ENCODE results near the gene SLC7A14.

The SLC7A14 gene

DNA sequence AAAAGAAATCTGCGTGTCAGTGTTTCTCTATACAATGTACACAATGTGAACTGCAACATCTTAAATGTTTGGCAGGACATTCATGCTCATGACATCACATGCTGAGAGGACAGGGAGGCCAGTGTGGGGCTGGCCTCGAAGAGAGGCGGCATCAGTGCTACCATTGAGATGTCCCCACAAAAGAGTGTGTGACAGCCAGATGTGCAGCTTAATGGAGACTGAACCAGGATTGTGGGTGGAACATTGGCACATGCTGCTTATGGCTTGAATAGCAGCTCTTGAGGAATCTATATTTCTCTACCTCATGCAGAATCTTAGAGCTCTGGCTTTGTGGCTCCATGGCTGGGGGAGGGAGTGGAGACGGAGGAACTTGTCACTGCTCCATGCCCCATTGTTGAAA lies 148.7 kb downstream of the SLC7A14 start:
- TF ChIP-seq POLR2AphosphoS5 (IDR thresholded peaks at IDR 0.05; ENCODE audit: borderline replicate concordance, low read depth, low read length) (no peak), EZH2 (IDR thresholded peaks at IDR 0.05) (no peak), FOXP2 (optimal IDR thresholded peaks at IDR 0.05; ENCODE audit: control extremely low read depth, extremely low read length, insufficient read depth) (no peak)
- Histone ChIP-seq H3K9ac (ENCODE audit: insufficient read length) (no peak overlapping the region), H3K4me3 (no peak overlapping the region), H3K36me3 (ENCODE audit: insufficient read depth, low read length) (no peaks in the 10 kb centered on the region), H3K9me3 (ENCODE audit: low read depth, low read length) (no peaks in the 10 kb centered on the region), H3K27ac (no peak overlapping the region)
- no peak for DNase-seq (ENCODE audit: low read depth, low spot score)

- Histone ChIP-seq H3K9me3 (ENCODE audit: low read depth, low read length) (no peaks in the 10 kb centered on the region), H3K36me3 (ENCODE audit: insufficient read depth, low read length) (no peaks in the 10 kb centered on the region), H3K4me3 (no peak overlapping the region), H3K9ac (ENCODE audit: insufficient read length) (no peak overlapping the region), H3K27ac (no peak overlapping the region)
- DNase-seq (ENCODE audit: low read depth, low spot score): no peak
- no peak for TF ChIP-seq FOXP2 (optimal IDR thresholded peaks at IDR 0.05; ENCODE audit: control extremely low read depth, extremely low read length, insufficient read depth)
- TF ChIP-seq EZH2 (IDR thresholded peaks at IDR 0.05): no peak
- no peak for TF ChIP-seq POLR2AphosphoS5 (IDR thresholded peaks at IDR 0.05; ENCODE audit: borderline replicate concordance, low read depth, low read length)
Observed at GRCh38 chr3:170436697-170437096, 149.2 kb downstream of the SLC7A14 start.

DNA sequence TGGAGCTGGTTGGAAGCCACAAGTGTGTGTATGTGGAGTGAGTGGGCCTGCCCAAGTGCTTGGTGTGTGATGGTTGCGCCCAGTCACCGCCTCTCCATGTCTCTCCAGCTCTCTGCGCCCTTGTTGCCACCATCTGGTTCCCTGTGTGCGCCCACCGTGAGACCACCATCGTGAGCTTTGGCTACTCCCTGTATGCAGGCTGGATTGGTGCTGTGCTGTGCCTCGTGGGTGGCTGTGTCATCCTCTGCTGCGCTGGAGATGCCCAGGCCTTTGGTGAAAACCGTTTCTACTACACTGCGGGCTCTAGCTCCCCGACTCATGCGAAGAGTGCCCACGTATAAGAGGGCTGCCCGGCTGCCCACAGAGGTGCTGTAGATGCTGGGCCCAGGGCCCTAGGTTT lies 153.5 kb downstream of the SLC7A14 start:
- no peak overlapping the region for H3K9ac ChIP-seq (ENCODE audit: insufficient read length)
- no peaks in the 10 kb centered on the region for H3K36me3 ChIP-seq (ENCODE audit: insufficient read depth, low read length)
- H3K27ac ChIP-seq: no peak overlapping the region
- H3K4me3 ChIP-seq: no peak overlapping the region
- no peak for DNase-seq (ENCODE audit: low read depth, low spot score)
- TF ChIP-seq EZH2 (IDR thresholded peaks at IDR 0.05): no peak
- no peak for TF ChIP-seq POLR2AphosphoS5 (IDR thresholded peaks at IDR 0.05; ENCODE audit: borderline replicate concordance, low read depth, low read length)
- TF ChIP-seq FOXP2 (optimal IDR thresholded peaks at IDR 0.05; ENCODE audit: control extremely low read depth, extremely low read length, insufficient read depth): no peak
- no peaks in the 10 kb centered on the region for H3K9me3 ChIP-seq (ENCODE audit: low read depth, low read length)

DNA sequence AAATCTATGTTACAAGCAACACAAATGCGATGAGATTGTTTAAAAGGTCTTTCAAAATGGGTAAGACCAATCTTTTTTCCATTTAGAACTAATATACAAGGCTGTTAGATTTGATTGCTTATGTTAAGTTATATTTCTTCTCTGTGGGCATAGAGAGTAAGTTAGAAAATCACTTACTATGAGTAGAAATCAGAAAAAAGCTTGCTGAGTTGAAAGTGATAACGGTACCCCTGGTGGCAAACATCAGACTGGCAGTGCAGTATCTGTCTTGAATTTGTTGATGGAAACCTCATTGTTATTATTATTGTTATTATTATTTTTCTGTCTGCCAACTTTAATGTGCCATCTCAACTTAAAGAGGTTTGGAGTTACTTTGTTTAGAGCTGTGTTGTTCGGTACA lies 154.8 kb downstream of the SLC7A14 start:
- TF ChIP-seq FOXP2 (optimal IDR thresholded peaks at IDR 0.05; ENCODE audit: control extremely low read depth, extremely low read length, insufficient read depth) (no peak), POLR2AphosphoS5 (IDR thresholded peaks at IDR 0.05; ENCODE audit: borderline replicate concordance, low read depth, low read length) (no peak), EZH2 (IDR thresholded peaks at IDR 0.05) (no peak)
- no peaks in the 10 kb centered on the region for H3K36me3 ChIP-seq (ENCODE audit: insufficient read depth, low read length)
- no peak overlapping the region for H3K4me3 ChIP-seq
- DNase-seq (ENCODE audit: low read depth, low spot score): no peak
- no peaks in the 10 kb centered on the region for H3K9me3 ChIP-seq (ENCODE audit: low read depth, low read length)
- no peak overlapping the region for H3K27ac ChIP-seq
- H3K9ac ChIP-seq (ENCODE audit: insufficient read length): no peak overlapping the region

DNA sequence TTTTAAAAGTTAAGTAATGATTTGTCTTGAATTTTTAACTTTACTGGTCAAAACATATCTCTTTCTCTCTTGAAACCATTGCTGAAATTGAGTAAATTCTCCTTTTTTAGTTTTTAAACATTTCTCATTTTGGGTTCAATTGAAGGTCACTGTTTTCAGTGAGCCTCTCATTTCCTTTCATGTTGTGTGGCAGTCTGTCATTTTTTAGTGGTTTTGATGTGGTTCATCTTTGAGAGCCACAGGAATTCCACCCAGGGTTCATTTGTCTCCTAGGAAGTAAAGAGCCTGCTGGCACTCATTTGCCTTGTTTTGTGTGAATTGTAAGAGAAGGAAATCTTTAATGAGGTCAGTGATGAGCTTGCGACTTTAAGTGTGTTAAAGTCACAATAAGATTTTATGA lies 156.8 kb downstream of the SLC7A14 start:
- Histone ChIP-seq H3K9ac (ENCODE audit: insufficient read length) (no peak overlapping the region), H3K36me3 (ENCODE audit: insufficient read depth, low read length) (no peaks in the 10 kb centered on the region), H3K4me3 (no peak overlapping the region), H3K9me3 (ENCODE audit: low read depth, low read length) (no peaks in the 10 kb centered on the region), H3K27ac (no peak overlapping the region)
- DNase-seq (ENCODE audit: low read depth, low spot score): peak; percentile 12
- no peak for TF ChIP-seq FOXP2 (optimal IDR thresholded peaks at IDR 0.05; ENCODE audit: control extremely low read depth, extremely low read length, insufficient read depth)
- TF ChIP-seq POLR2AphosphoS5 (IDR thresholded peaks at IDR 0.05; ENCODE audit: borderline replicate concordance, low read depth, low read length): no peak
- no peak for TF ChIP-seq EZH2 (IDR thresholded peaks at IDR 0.05)

DNA sequence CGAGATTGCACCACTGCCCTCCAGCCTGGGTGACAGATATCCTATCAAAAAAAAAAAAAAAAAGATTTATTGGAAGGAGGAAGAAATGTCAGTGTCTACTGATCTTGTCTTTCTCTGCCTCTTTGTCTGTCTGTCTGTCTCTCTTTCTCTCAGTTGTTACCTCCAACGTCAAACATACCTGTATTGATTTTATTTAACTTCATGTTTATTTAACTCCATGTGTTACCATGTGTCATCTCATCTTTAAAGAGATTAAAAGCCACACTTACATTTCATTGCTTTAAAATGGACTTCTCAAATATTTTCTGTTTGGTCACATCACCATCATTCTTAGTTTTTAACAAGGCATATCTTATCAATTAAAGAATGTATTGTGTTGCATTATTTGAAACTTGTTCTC lies 157.8 kb downstream of the SLC7A14 start:
- TF ChIP-seq EZH2 (IDR thresholded peaks at IDR 0.05) (no peak), FOXP2 (optimal IDR thresholded peaks at IDR 0.05; ENCODE audit: control extremely low read depth, extremely low read length, insufficient read depth) (no peak), POLR2AphosphoS5 (IDR thresholded peaks at IDR 0.05; ENCODE audit: borderline replicate concordance, low read depth, low read length) (no peak)
- no peak overlapping the region for H3K4me3 ChIP-seq
- H3K27ac ChIP-seq: no peak overlapping the region
- DNase-seq (ENCODE audit: low read depth, low spot score): no peak
- H3K36me3 ChIP-seq (ENCODE audit: insufficient read depth, low read length): no peaks in the 10 kb centered on the region
- H3K9ac ChIP-seq (ENCODE audit: insufficient read length): no peak overlapping the region
- no peaks in the 10 kb centered on the region for H3K9me3 ChIP-seq (ENCODE audit: low read depth, low read length)

- Histone ChIP-seq H3K36me3 (ENCODE audit: insufficient read depth, low read length) (no peaks in the 10 kb centered on the region), H3K9ac (ENCODE audit: insufficient read length) (no peak overlapping the region)
- no peak for DNase-seq (ENCODE audit: low read depth, low spot score)
Observed at GRCh38 chr3:170426240-170426797, 159.6 kb downstream of the SLC7A14 start.

GRCh38 chr3:170425491-170426239 lies 160.2 kb downstream of the SLC7A14 start:
- TF ChIP-seq EZH2 (IDR thresholded peaks at IDR 0.05): no peak
- TF ChIP-seq FOXP2 (optimal IDR thresholded peaks at IDR 0.05; ENCODE audit: control extremely low read depth, extremely low read length, insufficient read depth): no peak
- TF ChIP-seq POLR2AphosphoS5 (IDR thresholded peaks at IDR 0.05; ENCODE audit: borderline replicate concordance, low read depth, low read length): no peak
- Histone ChIP-seq H3K27ac (no peak overlapping the region), H3K9ac (ENCODE audit: insufficient read length) (no peak overlapping the region), H3K36me3 (ENCODE audit: insufficient read depth, low read length) (no peaks in the 10 kb centered on the region), H3K4me3 (no peak overlapping the region), H3K9me3 (ENCODE audit: low read depth, low read length) (no peaks in the 10 kb centered on the region)
- no peak for DNase-seq (ENCODE audit: low read depth, low spot score)

More at GRCh38 chr3:170426240-170426797, 159.6 kb downstream of the SLC7A14 start:
- no peak overlapping the region for H3K4me3 ChIP-seq
- TF ChIP-seq POLR2AphosphoS5 (IDR thresholded peaks at IDR 0.05; ENCODE audit: borderline replicate concordance, low read depth, low read length) (no peak), EZH2 (IDR thresholded peaks at IDR 0.05) (no peak), FOXP2 (optimal IDR thresholded peaks at IDR 0.05; ENCODE audit: control extremely low read depth, extremely low read length, insufficient read depth) (no peak)
- no peaks in the 10 kb centered on the region for H3K9me3 ChIP-seq (ENCODE audit: low read depth, low read length)
- H3K27ac ChIP-seq: no peak overlapping the region
